H1 (cell line): ENCODE results near the gene ARHGAP18. TPM values are rescaled to one million over a fixed set of nuclear protein-coding genes. Genes with fewer than 3 reads are reported as not detected.

Experiments
- CTCF ChIA-PET: fragments of 300-600 bp; sonication (Branson Sonifier 250); formaldehyde crosslinking; loops from one replicate; lab custom pipeline; 2021; ENCODE audit not compliant: partially characterized antibody; lab: Charles Lee
- POLR2A ChIA-PET: fragments of 300-600 bp; sonication (Branson Sonifier 250); formaldehyde crosslinking; loops from one replicate; lab custom pipeline; 2021; ENCODE audit warnings: inconsistent platforms; ENCODE audit not compliant: partially characterized antibody; lab: Charles Lee
- DNase-seq, 2 experiments: peaks; one replicate each; pipeline versions ENCODE4 v3.0.0 to v3.0.0-alpha.2; 2010 to 2022; ENCODE audit warnings: low spot score in 2 of 2, low read depth in 1 of 2, mixed read lengths in 1 of 2
- FAIRE-seq: peaks from 2 replicates; lab custom pipeline; 2011; peaks lifted over from hg19 to GRCh38; lab: Jason Lieb, UNC
- H2AFZ ChIP-seq: 2 replicates; pipeline ENCODE4 v1.8.1; 2012; ENCODE audit warnings: low read length, inconsistent platforms
- H2AK5ac ChIP-seq: 2 replicates; pipeline ENCODE4 v1.6.1; 2013; ENCODE audit warnings: low read depth, low read length
- H2BK120ac ChIP-seq: replicated peaks from 2 replicates; pipeline ENCODE3; 2013; ENCODE audit warnings: low read depth, low read length, inconsistent platforms
- H2BK12ac ChIP-seq: 2 replicates; pipeline ENCODE4 v1.6.1; 2013; ENCODE audit warnings: low read depth, low read length
- H2BK15ac ChIP-seq: 2 replicates; pipeline ENCODE4 v1.6.1; 2013; ENCODE audit warnings: low read length
- H2BK20ac ChIP-seq: 2 replicates; pipeline ENCODE4 v1.6.1; 2013; ENCODE audit warnings: low read length
- H2BK5ac ChIP-seq: 2 replicates; pipeline ENCODE4 v1.6.1; 2013; ENCODE audit warnings: low read depth, low read length
- H3K14ac ChIP-seq: 2 replicates; pipeline ENCODE4 v1.6.1; 2013; ENCODE audit warnings: inconsistent platforms; ENCODE audit not compliant: insufficient read length
- H3K18ac ChIP-seq: 2 replicates; pipeline ENCODE4 v1.6.1; 2013; ENCODE audit warnings: low read length; ENCODE audit errors: extremely low read depth
- H3K23ac ChIP-seq: 2 replicates; pipeline ENCODE4 v1.6.1; 2013; ENCODE audit warnings: inconsistent platforms; ENCODE audit not compliant: insufficient read length
- H3K23me2 ChIP-seq: 2 replicates; pipeline ENCODE4 v1.6.1; 2013; ENCODE audit warnings: low read depth, low read length
- H3K27ac ChIP-seq: 2 replicates; pipeline ENCODE4 v1.6.1; 2011; ENCODE audit warnings: low read depth, low read length, inconsistent platforms
- H3K27me3 ChIP-seq, 4 experiments: replicated peaks in 1 of 4; 1 replicate in 1 of 4; 2 replicates in 3 of 4; pipeline versions ENCODE4 v1.6.1 to v1.8.1; 2011 to 2013; ENCODE audit warnings: low read length in 3 of 4, mild to moderate bottlenecking in 3 of 4, inconsistent platforms in 2 of 4, mixed read lengths in 2 of 4, moderate library complexity in 1 of 4; ENCODE audit not compliant: control insufficient read depth in 3 of 4, insufficient read depth in 3 of 4; ENCODE audit errors: extremely low read depth in 1 of 4
- H3K36me3 ChIP-seq, 4 experiments: 2 replicates each; pipeline versions ENCODE4 v1.6.1 to v1.8.1; 2011 to 2013; ENCODE audit warnings: mild to moderate bottlenecking in 4 of 4, low read length in 3 of 4, moderate library complexity in 2 of 4, control low read depth in 1 of 4, inconsistent platforms in 1 of 4; ENCODE audit not compliant: insufficient read depth in 4 of 4, control insufficient read depth in 2 of 4
- H3K4ac ChIP-seq: replicated peaks from 2 replicates; pipeline ENCODE3; 2013; ENCODE audit warnings: low read length, low read depth, mixed read lengths, inconsistent platforms; ENCODE audit not compliant: insufficient read length
- H3K4me1 ChIP-seq, 4 experiments: replicated peaks in 1 of 4; 1 replicate in 1 of 4; 2 replicates in 3 of 4; pipeline versions ENCODE4 v1.6.1 to v1.8.1; 2011 to 2013; ENCODE audit warnings: low read length in 3 of 4, inconsistent platforms in 2 of 4, mixed read lengths in 1 of 4; ENCODE audit not compliant: insufficient read depth in 4 of 4, control insufficient read depth in 3 of 4
- H3K4me2 ChIP-seq, 2 experiments: 2 replicates each; pipeline versions ENCODE4 v1.6.1 to v1.8.1; 2011 to 2013; ENCODE audit warnings: low read depth in 2 of 2, low read length in 2 of 2, control low read depth in 1 of 2, inconsistent platforms in 1 of 2, mild to moderate bottlenecking in 1 of 2; ENCODE audit not compliant: insufficient read depth in 1 of 2
- H3K4me3 ChIP-seq, 4 experiments: fragments of 200-600, 300-600 bp in 1 of 4; sonication (generic), shearing (Covaris generic), sonication (Bioruptor Twin) in 1 of 4; 2 replicates each; pipeline versions ENCODE4 v1.5.1 to v1.8.1; 2011 to 2016; ENCODE audit warnings: low read length in 4 of 4, low read depth in 3 of 4, control low read depth in 2 of 4, inconsistent platforms in 2 of 4, mild to moderate bottlenecking in 2 of 4, mixed read lengths in 1 of 4, moderate library complexity in 1 of 4; ENCODE audit not compliant: insufficient read depth in 2 of 4; ENCODE audit errors: extremely low read depth in 1 of 4
- H3K56ac ChIP-seq: replicated peaks from 2 replicates; pipeline ENCODE3; 2013; ENCODE audit warnings: low read depth, mild to moderate bottlenecking, mixed read lengths, low read length, inconsistent platforms; ENCODE audit not compliant: insufficient read length
- H3K79me1 ChIP-seq: 2 replicates; pipeline ENCODE4 v1.6.1; 2013; ENCODE audit warnings: low read depth, low read length, control low read depth
- H3K79me2 ChIP-seq, 2 experiments: 2 replicates each; pipeline versions ENCODE4 v1.6.1 to v1.8.1; 2012 to 2013; ENCODE audit warnings: low read length in 2 of 2, mild to moderate bottlenecking in 2 of 2, inconsistent platforms in 1 of 2; ENCODE audit not compliant: insufficient read depth in 2 of 2, control insufficient read depth in 1 of 2
- H3K9ac ChIP-seq, 4 experiments: replicated peaks in 1 of 4; 1 replicate in 1 of 4; 2 replicates in 3 of 4; pipeline versions ENCODE4 v1.6.1 to v1.8.1; 2011 to 2013; ENCODE audit warnings: low read depth in 3 of 4, low read length in 3 of 4, control low read depth in 2 of 4, mild to moderate bottlenecking in 2 of 4, moderate library complexity in 2 of 4, inconsistent platforms in 1 of 4; ENCODE audit errors: extremely low read depth in 1 of 4
- H3K9me3 ChIP-seq, 2 experiments: 2 replicates each; pipeline versions ENCODE4 v1.6.1 to v1.8.1; 2012 to 2013; ENCODE audit warnings: mild to moderate bottlenecking in 2 of 2, moderate library complexity in 2 of 2, control low read depth in 1 of 2, inconsistent platforms in 1 of 2, low read depth in 1 of 2, low read length in 1 of 2, mixed read lengths in 1 of 2; ENCODE audit not compliant: insufficient read depth in 2 of 2
- H4K20me1 ChIP-seq, 2 experiments: replicated peaks in 1 of 2; 2 replicates each; pipeline versions ENCODE3 to v1.8.1; 2011 to 2013; ENCODE audit warnings: inconsistent platforms in 2 of 2, low read length in 2 of 2, mild to moderate bottlenecking in 1 of 2; ENCODE audit not compliant: insufficient read depth in 2 of 2, control insufficient read depth in 1 of 2
- H4K5ac ChIP-seq: 2 replicates; pipeline ENCODE4 v1.6.1; 2013; ENCODE audit warnings: low read length, low read depth, mixed read lengths, inconsistent platforms; ENCODE audit not compliant: insufficient read length
- H4K8ac ChIP-seq: 2 replicates; pipeline ENCODE4 v1.8.0; 2013; ENCODE audit warnings: mild to moderate bottlenecking, moderate library complexity, low read length, inconsistent platforms; ENCODE audit not compliant: insufficient read depth; ENCODE audit errors: extremely low read depth
- H4K91ac ChIP-seq: replicated peaks from 2 replicates; pipeline ENCODE3; 2013; ENCODE audit warnings: low read length, mixed read lengths, inconsistent platforms; ENCODE audit not compliant: insufficient read length
- ASH2L ChIP-seq: fragments of 200-600, 300-600 bp; sonication (generic); IDR thresholded peaks from one replicate; pipeline ENCODE4 v1.7.1; 2017; ENCODE audit warnings: low read length
- GTF2F1 ChIP-seq: IDR thresholded peaks from 2 replicates; pipeline ENCODE4 v1.6.1; 2012; ENCODE audit warnings: low read depth, low read length, improper control_type of control experiment, borderline replicate concordance
- KDM5A ChIP-seq: fragments of 200-600 bp; IDR thresholded peaks from 2 replicates; pipeline ENCODE4 v1.7.1; 2012; ENCODE audit warnings: mild to moderate bottlenecking, low read length, inconsistent platforms, mixed read lengths
- RNF2 ChIP-seq: fragments of 200-900, 300-1000 bp; sonication (generic); IDR thresholded peaks from 2 replicates; pipeline ENCODE4 v1.7.1; 2016; ENCODE audit warnings: borderline replicate concordance, low read depth, mild to moderate bottlenecking, antibody characterized with exemption, low read length; ENCODE audit not compliant: poor library complexity, severe bottlenecking; ENCODE audit errors: missing control alignments
- SP1 ChIP-seq: IDR thresholded peaks from 2 replicates; pipeline ENCODE4 v1.6.1; 2011; ENCODE audit warnings: low read depth, low read length
- ZNF274 ChIP-seq: IDR thresholded peaks from 2 replicates; pipeline ENCODE4 v1.7.0; 2012; ENCODE audit warnings: low read length, borderline replicate concordance; ENCODE audit errors: extremely low read depth
- WGBS, 2 experiments: shearing (Covaris generic) in 1 of 2; methylation state at CpG; one replicate each; pipeline versions ENCODE4 v1.1.6 to v1.1.7; 2013 to 2015; ENCODE audit warnings: low lambda C conversion rate in 2 of 2, mixed read lengths in 2 of 2, inconsistent platforms in 1 of 2, low coverage in 1 of 2, missing lambda C conversion rate in 1 of 2; ENCODE audit not compliant: insufficient replicate concordance in 2 of 2, insufficient coverage in 1 of 2, insufficient read length in 1 of 2; ENCODE audit errors: extremely low coverage in 1 of 2, missing lambda C conversion rate in 1 of 2; 5-methylcytosine and 5-hydroxymethylcytosine counted together
- polyA plus RNA-seq, 7 experiments: library from polyadenylated mRNA; depleted of rRNA in 3 of 7; stranded (reverse) in 5 of 7; unstranded in 2 of 7; fragments of >200 nt in 5 of 7; fragments of 200-250 nt in 2 of 7; gene quantifications; 1 replicate in 5 of 7; 2 replicates in 1 of 7; 4 replicates in 1 of 7; pipeline versions ENCODE4 v1.2.1 to v1.2.3, GENCODE V29; 2011 to 2013; ENCODE audit warnings: missing spikeins in 2 of 7, mixed read lengths in 2 of 7
- total RNA-seq: library from RNA; stranded (reverse); fragmentation: NEBNext Ultra II Directional; extraction: Animal tissue kit (Norgen Biotek cat#: 25700); gene quantifications from 2 replicates; pipeline ENCODE4 v1.2.1, GENCODE V29; 2021

Gene ARHGAP18
- total and polyA plus RNA-seq, 2 of the 8 experiments (the other 6 are each of a cell fraction or from before 2014, with no cell fraction given): 0.83 to 4.5 TPM

GRCh38 chr6:129695373-129696027, 14.5 kb downstream of the ARHGAP18 start:
- H2BK12ac ChIP-seq: no peak overlapping the region
- 64% methylated on average over 3 of the region's 3 CpGs; no CpG with 5 or more reads in 1 of the 2 experiments for WGBS, 2 experiments

More at GRCh38 chr6:129695373-129696027, 14.5 kb downstream of the ARHGAP18 start:
- H3K23ac ChIP-seq: no peak overlapping the region
- FAIRE-seq: no peak
- H3K18ac ChIP-seq: no peak overlapping the region
- no peak overlapping the region for H2BK5ac ChIP-seq
- no peak overlapping the region for H3K9ac ChIP-seq
- H3K4me2 ChIP-seq: no peak overlapping the region
- H2AK5ac ChIP-seq: no peak overlapping the region
- peaks cover 0 to 8% (median 1%) of the 10 kb centered on the region in 4 experiments; a peak in 2 of 7 replicates for H3K4me1 ChIP-seq
- no peak overlapping the region for H2BK120ac ChIP-seq
- ChIA-PET POLR2A (interaction anchor here (0.6 kb wide), 1 partner anchor 42 kb away, joined by 3 read pairs; no protein-coding TSS in a partner anchor), CTCF (interaction anchor here (0.9 to 1.0 kb wide), 2 partner anchors 10 to 80 kb away, joined by 3 to 4 read pairs; no protein-coding TSS in a partner anchor)
- H2AFZ ChIP-seq: no peak overlapping the region
- no peaks in the 10 kb centered on the region for H3K23me2 ChIP-seq
- no peak overlapping the region for H4K91ac ChIP-seq
- H3K9me3 ChIP-seq: no peaks in the 10 kb centered on the region
- H2BK20ac ChIP-seq: no peak overlapping the region
- H3K36me3 ChIP-seq: no peaks in the 10 kb centered on the region
- no peak overlapping the region for H3K14ac ChIP-seq
- H3K79me1 ChIP-seq: no peaks in the 10 kb centered on the region
- H3K27ac ChIP-seq: no peak overlapping the region
- H4K5ac ChIP-seq: no peak overlapping the region
- H4K8ac ChIP-seq: no peak overlapping the region
- H3K4me3 ChIP-seq: no peak overlapping the region
- no peak overlapping the region for H2BK15ac ChIP-seq
- no peak overlapping the region for H3K56ac ChIP-seq
- no peak overlapping the region for H3K4ac ChIP-seq
- H3K79me2 ChIP-seq: no peaks in the 10 kb centered on the region
- no peaks in the 10 kb centered on the region for H3K27me3 ChIP-seq
- no peak for DNase-seq
- no peaks in the 10 kb centered on the region for H4K20me1 ChIP-seq
- TF ChIP-seq ZNF274 (no peak), GTF2F1 (no peak), RNF2 (no peak), ASH2L (no peak), KDM5A (no peak), SP1 (no peak)
